Naive B cell (primary cell): ENCODE data around the gene PNPLA6. TPM values are rescaled to one million over a fixed set of nuclear protein-coding genes. Genes with fewer than 3 reads are reported as not detected.

Experiments
- ATAC-seq, 2 donors: fragments of 150-1000 bp; cut with Tn5 transposase; 2 replicates each; pipeline ENCODE4 v1.10.0; 2021; ENCODE audit warnings: low read depth in 2 of 2, mild to moderate bottlenecking in 2 of 2, moderate library complexity in 2 of 2
- DNase-seq: peaks from one replicate; pipeline ENCODE4 v3.0.0; 2022
- H3K27ac Mint-ChIP-seq, 6 donors: one replicate each; pipeline ENCODE4 v1.8.0; 2020 to 2022; ENCODE audit warnings: mild to moderate bottlenecking in 6 of 6, mixed read lengths in 6 of 6, moderate library complexity in 5 of 6, inconsistent platforms in 2 of 6
- H3K27me3 Mint-ChIP-seq, 3 donors: one replicate each; pipeline ENCODE4 v1.8.0; 2021 to 2022; ENCODE audit warnings: mixed read lengths in 3 of 3, mild to moderate bottlenecking in 1 of 3
- H3K36me3 Mint-ChIP-seq, 2 donors: one replicate each; pipeline ENCODE4 v1.8.0; 2020 to 2022; ENCODE audit warnings: mixed read lengths in 2 of 2, inconsistent platforms in 1 of 2, mild to moderate bottlenecking in 1 of 2
- H3K4me1 Mint-ChIP-seq, 3 donors: one replicate each; pipeline ENCODE4 v1.8.0; 2020 to 2022; ENCODE audit warnings: mixed read lengths in 3 of 3, inconsistent platforms in 1 of 3, mild to moderate bottlenecking in 1 of 3, moderate library complexity in 1 of 3
- H3K4me3 Mint-ChIP-seq, 8 donors: one replicate each; pipeline ENCODE4 v1.8.0; 2020 to 2022; ENCODE audit warnings: mild to moderate bottlenecking in 8 of 8, mixed read lengths in 8 of 8, moderate library complexity in 8 of 8, inconsistent platforms in 2 of 8
- H3K9me3 Mint-ChIP-seq, 7 donors: one replicate each; pipeline ENCODE4 v1.8.0; 2020 to 2022; ENCODE audit warnings: mixed read lengths in 7 of 7, mild to moderate bottlenecking in 5 of 7, inconsistent platforms in 2 of 7, moderate library complexity in 1 of 7
- polyA plus RNA-seq, 6 donors: library from polyadenylated mRNA; unstranded; fragments of 300-500 nt; fragmentation: Illumina TruSeq; gene quantifications; one replicate each; pipeline ENCODE4 v1.2.3, GENCODE V29; 2021; ENCODE audit warnings: low read depth in 6 of 6

PNPLA6 gene
- polyA plus RNA-seq, 6 donors from 2014 or later: 4.1 to 9.6 (median 6.6) TPM

- H3K27me3 Mint-ChIP-seq: no peaks in the 10 kb centered on the region
These were observed 15.1 kb upstream of the PNPLA6 start for GRCh38 chr19:7520131-7521051.

GRCh38 chr19:7521551-7522071 lies 13.9 kb upstream of the PNPLA6 start:
- Mint-ChIP-seq H3K9me3 (no peaks in the 10 kb centered on the region), H3K27ac (peak overlapping the region in 5 of 6 donors; percentile 14 to 97 (median 86)), H3K4me3 (peak overlapping the region; percentile 81 to 94 (median 89)), H3K36me3 (no peaks in the 10 kb centered on the region), H3K4me1 (peaks cover 19 to 34% (median 29%) of the 10 kb centered on the region in 3 donors), H3K27me3 (no peaks in the 10 kb centered on the region)
- no peak for ATAC-seq
- DNase-seq: no peak

More at GRCh38 chr19:7520131-7521051, 15.1 kb upstream of the PNPLA6 start:
- DNase-seq (no peak), ATAC-seq (no peak)
- H3K27ac Mint-ChIP-seq: no peak overlapping the region
- H3K4me3 Mint-ChIP-seq: peak overlapping the region in 1 of 8 donors; percentile 20
- H3K36me3 Mint-ChIP-seq: no peaks in the 10 kb centered on the region
- peaks cover 25 to 37% (median 36%) of the 10 kb centered on the region in 3 donors for H3K4me1 Mint-ChIP-seq
- no peaks in the 10 kb centered on the region for H3K9me3 Mint-ChIP-seq

GRCh38 chr19:7522072-7522922 lies 13.2 kb upstream of the PNPLA6 start, which contains the start of gene MCOLN1:
MCOLN1 (plus strand) TSS chr19:7522624; CDS start chr19:7522751, 127 bp downstream.
- Mint-ChIP-seq H3K27ac (peak within 1 kb of the TSS; percentile 14 to 97 (median 84)), H3K4me3 (peak within 1 kb of the TSS; percentile 81 to 94 (median 89)), H3K4me1 (peaks cover 14 to 28% (median 24%) of the 10 kb centered on the region in 3 donors), H3K36me3 (no peaks in the 10 kb centered on the region), H3K9me3 (no peaks in the 10 kb centered on the region), H3K27me3 (no peaks in the 10 kb centered on the region)
- DNase-seq: peak; percentile 98
- peak; percentile 89 to 92 for ATAC-seq

GRCh38 chr19:7522923-7523667 lies 12.4 kb upstream of the PNPLA6 start:
- Mint-ChIP-seq H3K4me3 (peak overlapping the region; percentile 70 to 86 (median 83)), H3K27me3 (no peaks in the 10 kb centered on the region), H3K36me3 (no peaks in the 10 kb centered on the region), H3K9me3 (no peaks in the 10 kb centered on the region), H3K4me1 (peaks cover 10 to 24% (median 23%) of the 10 kb centered on the region in 3 donors), H3K27ac (peak overlapping the region in 4 of 6 donors; percentile 33 to 81 (median 61))
- DNase-seq: no peak
- no peak for ATAC-seq

GRCh38 chr19:7524523-7524922 lies 11.0 kb upstream of the PNPLA6 start:
- Mint-ChIP-seq H3K4me3 (peak overlapping the region in 3 of 8 donors; percentile 34 to 84 (median 56)), H3K9me3 (no peaks in the 10 kb centered on the region), H3K27me3 (no peaks in the 10 kb centered on the region), H3K4me1 (peaks cover 13 to 33% (median 24%) of the 10 kb centered on the region in 3 donors), H3K27ac (no peak overlapping the region), H3K36me3 (no peaks in the 10 kb centered on the region)
- DNase-seq: no peak
- no peak for ATAC-seq

GRCh38 chr19:7524992-7525739 lies 10.4 kb upstream of the PNPLA6 start:
- Mint-ChIP-seq H3K9me3 (no peaks in the 10 kb centered on the region), H3K27ac (no peak overlapping the region), H3K4me1 (peaks cover 13 to 34% (median 24%) of the 10 kb centered on the region in 3 donors), H3K4me3 (peak overlapping the region in 1 of 8 donors; percentile 84), H3K36me3 (peaks cover 0 to 3% of the 10 kb centered on the region in 2 donors), H3K27me3 (no peaks in the 10 kb centered on the region)
- DNase-seq: no peak
- no peak for ATAC-seq

GRCh38 chr19:7526059-7526929 lies 9.2 kb upstream of the PNPLA6 start:
- Mint-ChIP-seq H3K4me3 (peak overlapping the region in 4 of 8 donors; percentile 9 to 59 (median 41)), H3K4me1 (peaks cover 13 to 38% (median 24%) of the 10 kb centered on the region in 3 donors), H3K36me3 (peaks cover 0 to 6% of the 10 kb centered on the region in 2 donors), H3K27me3 (no peaks in the 10 kb centered on the region), H3K27ac (peak overlapping the region in 2 of 6 donors; percentile 20 to 38), H3K9me3 (no peaks in the 10 kb centered on the region)
- no peak for ATAC-seq
- no peak for DNase-seq

GRCh38 chr19:7527516-7528191 lies 7.9 kb upstream of the PNPLA6 start:
- H3K9me3 Mint-ChIP-seq: no peaks in the 10 kb centered on the region
- no peaks in the 10 kb centered on the region for H3K27me3 Mint-ChIP-seq
- ATAC-seq (peak; percentile 72 to 75), DNase-seq (no peak)
- no peak overlapping the region for H3K27ac Mint-ChIP-seq
- H3K4me3 Mint-ChIP-seq: peak overlapping the region in 2 of 8 donors; percentile 45 to 55
- peaks cover 0 to 6% of the 10 kb centered on the region in 2 donors for H3K36me3 Mint-ChIP-seq
- H3K4me1 Mint-ChIP-seq: peaks cover 3 to 29% (median 17%) of the 10 kb centered on the region in 3 donors

GRCh38 chr19:7528192-7528519 lies 7.4 kb upstream of the PNPLA6 start:
- Mint-ChIP-seq H3K27ac (no peak overlapping the region), H3K27me3 (no peaks in the 10 kb centered on the region), H3K4me3 (no peak overlapping the region), H3K9me3 (no peaks in the 10 kb centered on the region), H3K4me1 (peaks cover 3 to 31% (median 18%) of the 10 kb centered on the region in 3 donors), H3K36me3 (peaks cover 0 to 6% of the 10 kb centered on the region in 2 donors)
- DNase-seq: no peak
- ATAC-seq: no peak

- DNase-seq (no peak), ATAC-seq (no peak)
- Mint-ChIP-seq H3K27ac (no peak overlapping the region), H3K27me3 (no peaks in the 10 kb centered on the region), H3K36me3 (peaks cover 0 to 6% of the 10 kb centered on the region in 2 donors), H3K4me3 (peak overlapping the region in 2 of 8 donors; percentile 39 to 70), H3K4me1 (peaks cover 3 to 28% (median 15%) of the 10 kb centered on the region in 3 donors), H3K9me3 (no peaks in the 10 kb centered on the region)
These were observed 6.8 kb upstream of the PNPLA6 start for GRCh38 chr19:7528522-7529245.
